Spleen (tissue), 13 donors: ENCODE data around the gene GP5. TPM values are rescaled to one million over a fixed set of nuclear protein-coding genes. Genes with fewer than 3 reads are reported as not detected.
A peak's percentile ranks its signal among the peaks of the same experiment; 100 is the strongest.

Source experiments
- DNase-seq: peaks from one replicate; pipeline ENCODE4 v3.0.0-alpha.2; 2020
- H3K27ac ChIP-seq, 8 donors: fragments of 200-600 bp; sonication (generic) in 7 of 8; 1 replicate in 4 of 8; 2 replicates in 4 of 8; pipeline versions ENCODE4 v1.5.0 to v1.8.0; 2016 to 2021; ENCODE audit warnings: inconsistent platforms in 4 of 8, mild to moderate bottlenecking in 4 of 8, moderate library complexity in 1 of 8
- H3K27me3 ChIP-seq, 7 donors: fragments of 200-600 bp; sonication (generic) in 6 of 7; replicated peaks in 1 of 7; 1 replicate in 4 of 7; 2 replicates in 3 of 7; pipeline versions ENCODE4 v1.5.0 to v1.8.0; 2016 to 2021; ENCODE audit warnings: inconsistent platforms in 3 of 7, mild to moderate bottlenecking in 1 of 7
- H3K36me3 ChIP-seq, 6 donors: fragments of 200-600 bp; sonication (generic) in 5 of 6; 1 replicate in 4 of 6; 2 replicates in 2 of 6; pipeline versions ENCODE4 v1.5.0 to v1.8.0; 2016 to 2021; ENCODE audit warnings: inconsistent platforms in 2 of 6
- H3K4me1 ChIP-seq, 6 donors: fragments of 200-600 bp; sonication (generic) in 5 of 6; 1 replicate in 3 of 6; 2 replicates in 3 of 6; pipeline versions ENCODE4 v1.5.0 to v1.8.0; 2016 to 2021; ENCODE audit warnings: inconsistent platforms in 3 of 6
- H3K4me3 ChIP-seq, 8 donors: fragments of 200-600 bp; sonication (generic) in 7 of 8; 1 replicate in 4 of 8; 2 replicates in 4 of 8; pipeline versions ENCODE4 v1.5.0 to v1.8.0; 2016 to 2021; ENCODE audit warnings: inconsistent platforms in 4 of 8, mild to moderate bottlenecking in 4 of 8, moderate library complexity in 2 of 8
- H3K9me3 ChIP-seq, 8 donors: fragments of 200-600 bp; sonication (generic) in 7 of 8; 1 replicate in 4 of 8; 2 replicates in 4 of 8; pipeline versions ENCODE4 v1.5.0 to v1.8.0; 2016 to 2021; ENCODE audit warnings: inconsistent platforms in 4 of 8
- POLR2A ChIP-seq, 3 donors: fragments of 450-650 bp; IDR thresholded peaks; one replicate each; pipeline ENCODE4 v1.5.1; 2017; ENCODE audit warnings: antibody characterized with exemption in 3 of 3, mild to moderate bottlenecking in 1 of 3
- POLR2AphosphoS5 ChIP-seq, 3 donors: sonication (generic); formaldehyde crosslinking; IDR thresholded peaks; one replicate each; pipeline ENCODE4 v1.5.1; 2017; ENCODE audit warnings: antibody characterized with exemption in 3 of 3
- WGBS, 5 donors: extraction: QIAGEN DNeasy Blood & Tissue Kit in 3 of 5; methylation state at CpG; one replicate each; pipeline versions ENCODE4 v1.1.5 to v1.1.7; 2013 to 2018; 5-methylcytosine and 5-hydroxymethylcytosine counted together
- intact Hi-C: fragments of 100-400 bp; cut with DNase I; formaldehyde crosslinking; loops from one replicate; pipeline ENCODE4 v1.15.0; 2023; ENCODE audit warnings: low total_unique reads
- long read RNA-seq, 2 donors: transcript quantifications; one replicate each; lab custom pipeline, GENCODE V29; 2026
- polyA plus RNA-seq, 3 donors: library from polyadenylated mRNA; stranded (reverse); fragments of 200-250 nt; gene quantifications; one replicate each; pipeline ENCODE4 v1.2.1, GENCODE V29; 2013
- total RNA-seq, 7 donors: library from RNA; depleted of rRNA in 3 of 7; stranded (reverse); fragments of >200 nt in 3 of 7; fragmentation: NEBNext Ultra II Directional in 4 of 7; extraction: Animal tissue kit (Norgen Biotek cat#: 25700) in 4 of 7; gene quantifications; one replicate each; pipeline versions ENCODE4 v1.1.0 to v1.2.1, GENCODE V29; 2016 to 2021
- TF ChIP-seq, protein P1 (sequence below), 11 experiments: fragments of 200-600 bp in 7 of 11; fragments of 450-650 bp in 4 of 11; sonication (generic) in 4 of 11; IDR thresholded peaks in 8 of 11; conservative IDR thresholded peaks in 3 of 11; 1 replicate in 7 of 11; 2 replicates in 4 of 11; pipeline versions ENCODE4 v1.4.0 to v1.8.0; 2016 to 2021; ENCODE audit warnings: antibody characterized with exemption in 11 of 11, inconsistent platforms in 4 of 11, mild to moderate bottlenecking in 1 of 11
- donor health status: healthy with polysubstance abuse.
- donor health status: DM: no; HTN: no; CAD: no; lungs with moderate emphysema.
- donor health status: DM: no; HTN: no; CAD: no.
- donor health status: Bipolar disorder and iron deficiency.
- donor health status: healthy.
- donor health status: DM: no; HTN: no; CAD: no.
- donor health status: DM: yes; HTN: yes; CAD: no.

The GP5 gene, protein sequence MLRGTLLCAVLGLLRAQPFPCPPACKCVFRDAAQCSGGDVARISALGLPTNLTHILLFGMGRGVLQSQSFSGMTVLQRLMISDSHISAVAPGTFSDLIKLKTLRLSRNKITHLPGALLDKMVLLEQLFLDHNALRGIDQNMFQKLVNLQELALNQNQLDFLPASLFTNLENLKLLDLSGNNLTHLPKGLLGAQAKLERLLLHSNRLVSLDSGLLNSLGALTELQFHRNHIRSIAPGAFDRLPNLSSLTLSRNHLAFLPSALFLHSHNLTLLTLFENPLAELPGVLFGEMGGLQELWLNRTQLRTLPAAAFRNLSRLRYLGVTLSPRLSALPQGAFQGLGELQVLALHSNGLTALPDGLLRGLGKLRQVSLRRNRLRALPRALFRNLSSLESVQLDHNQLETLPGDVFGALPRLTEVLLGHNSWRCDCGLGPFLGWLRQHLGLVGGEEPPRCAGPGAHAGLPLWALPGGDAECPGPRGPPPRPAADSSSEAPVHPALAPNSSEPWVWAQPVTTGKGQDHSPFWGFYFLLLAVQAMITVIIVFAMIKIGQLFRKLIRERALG
- total RNA-seq (1 to 10 TPM in 3 of 7 donors, under 1 TPM in 4; 0.51 to 1.8 (median 0.79) TPM), polyA plus RNA-seq (under 1 TPM; 0.15 to 0.27 (median 0.16) TPM)
- long read RNA-seq, donor 1, partial matches to known transcripts: 0 of 1 reads
- long read RNA-seq, donor 1, other reads (novel, unspliced or antisense): 0 of 1 reads
- long read RNA-seq, donor 2, partial matches to known transcripts: 0 of 2 reads
- long read RNA-seq, donor 2, other reads (novel, unspliced or antisense): 0 of 2 reads

DNA sequence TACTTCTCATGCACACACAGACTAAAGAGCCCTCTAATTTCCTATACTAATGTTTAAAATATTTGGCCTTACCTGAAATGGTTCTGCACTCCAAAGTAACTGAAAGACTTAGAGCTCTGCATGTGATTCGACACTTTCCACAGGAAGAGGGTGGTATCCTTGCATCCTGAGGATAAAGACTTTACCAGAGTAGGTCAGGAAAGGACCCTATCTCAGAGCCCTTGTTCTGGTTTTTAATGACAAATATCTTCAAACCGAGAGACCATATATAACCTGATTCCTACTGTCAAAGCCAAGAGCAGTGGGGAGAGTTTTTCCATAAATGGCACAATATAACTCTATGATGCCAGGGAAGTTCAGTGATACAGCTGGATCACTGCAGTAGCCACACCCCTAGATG, at the start of gene GP5:
GP5 (minus strand) TSS at position 101 of the 400 bp plus-strand sequence. CDS start 984 bp downstream, outside the sequence.
- H3K4me3 ChIP-seq: peak within 1 kb of the TSS; percentile 24 to 68 (median 31)
- TF ChIP-seq POLR2A (IDR thresholded peaks at IDR 0.05): no peak
- no peak for TF ChIP-seq POLR2AphosphoS5 (IDR thresholded peaks at IDR 0.05)
- TF ChIP-seq, protein P1, sequence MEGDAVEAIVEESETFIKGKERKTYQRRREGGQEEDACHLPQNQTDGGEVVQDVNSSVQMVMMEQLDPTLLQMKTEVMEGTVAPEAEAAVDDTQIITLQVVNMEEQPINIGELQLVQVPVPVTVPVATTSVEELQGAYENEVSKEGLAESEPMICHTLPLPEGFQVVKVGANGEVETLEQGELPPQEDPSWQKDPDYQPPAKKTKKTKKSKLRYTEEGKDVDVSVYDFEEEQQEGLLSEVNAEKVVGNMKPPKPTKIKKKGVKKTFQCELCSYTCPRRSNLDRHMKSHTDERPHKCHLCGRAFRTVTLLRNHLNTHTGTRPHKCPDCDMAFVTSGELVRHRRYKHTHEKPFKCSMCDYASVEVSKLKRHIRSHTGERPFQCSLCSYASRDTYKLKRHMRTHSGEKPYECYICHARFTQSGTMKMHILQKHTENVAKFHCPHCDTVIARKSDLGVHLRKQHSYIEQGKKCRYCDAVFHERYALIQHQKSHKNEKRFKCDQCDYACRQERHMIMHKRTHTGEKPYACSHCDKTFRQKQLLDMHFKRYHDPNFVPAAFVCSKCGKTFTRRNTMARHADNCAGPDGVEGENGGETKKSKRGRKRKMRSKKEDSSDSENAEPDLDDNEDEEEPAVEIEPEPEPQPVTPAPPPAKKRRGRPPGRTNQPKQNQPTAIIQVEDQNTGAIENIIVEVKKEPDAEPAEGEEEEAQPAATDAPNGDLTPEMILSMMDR (IDR thresholded peaks at IDR 0.05 in 8 of 11, conservative IDR thresholded peaks at IDR 0.05 in 3 of 11): no peak
- no peaks in the 10 kb centered on the region for H3K36me3 ChIP-seq
- peaks cover 15 to 48% (median 33%) of the 10 kb centered on the region in 6 donors for H3K4me1 ChIP-seq
- WGBS, 5 donors: 13 to 38% (median 23%) methylated on average over 2 of the region's 2 CpGs
- no peak for DNase-seq
- H3K27ac ChIP-seq: no peak within 1 kb of the TSS
- intact Hi-C loops: no loop called here
- H3K27me3 ChIP-seq: peaks cover 0 to 54% (median 23%) of the 10 kb centered on the region in 7 donors
- H3K9me3 ChIP-seq: no peaks in the 10 kb centered on the region

DNA sequence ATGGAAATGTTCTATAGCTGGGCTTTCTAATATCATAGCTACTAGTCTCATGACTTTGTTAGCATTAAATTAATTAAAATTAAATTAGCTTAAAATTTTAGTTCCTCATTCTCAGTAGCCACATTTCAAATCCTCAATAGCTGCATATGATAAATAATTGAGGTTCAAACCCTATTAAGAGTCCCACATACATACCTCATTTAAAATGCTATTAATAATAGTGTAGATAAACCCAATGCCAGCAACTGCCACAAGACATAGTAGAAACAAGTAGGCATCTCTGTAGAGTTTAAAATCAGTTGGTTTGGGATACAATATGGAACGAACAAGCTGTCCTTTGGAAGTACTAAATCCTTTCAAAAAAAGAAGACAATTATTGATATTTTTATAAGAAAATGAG, 48.6 kb upstream of the GP5 start:
- H3K4me3 ChIP-seq: no peak overlapping the region
- H3K4me1 ChIP-seq: no peaks in the 10 kb centered on the region
- 96 to 98% (median 98%) methylated on average over 1 of the region's 1 CpG for WGBS, 5 donors
- no peak overlapping the region for H3K27ac ChIP-seq
- no peaks in the 10 kb centered on the region for H3K9me3 ChIP-seq
- no peaks in the 10 kb centered on the region for H3K27me3 ChIP-seq
- intact Hi-C loops: no loop called here
- no peak for DNase-seq
- TF ChIP-seq POLR2AphosphoS5 (IDR thresholded peaks at IDR 0.05) (no peak), POLR2A (IDR thresholded peaks at IDR 0.05) (no peak)
- TF ChIP-seq, protein P1 (IDR thresholded peaks at IDR 0.05 in 8 of 11, conservative IDR thresholded peaks at IDR 0.05 in 3 of 11): no peak
- H3K36me3 ChIP-seq: peaks cover 0 to 98% (median 64%) of the 10 kb centered on the region in 6 donors

DNA sequence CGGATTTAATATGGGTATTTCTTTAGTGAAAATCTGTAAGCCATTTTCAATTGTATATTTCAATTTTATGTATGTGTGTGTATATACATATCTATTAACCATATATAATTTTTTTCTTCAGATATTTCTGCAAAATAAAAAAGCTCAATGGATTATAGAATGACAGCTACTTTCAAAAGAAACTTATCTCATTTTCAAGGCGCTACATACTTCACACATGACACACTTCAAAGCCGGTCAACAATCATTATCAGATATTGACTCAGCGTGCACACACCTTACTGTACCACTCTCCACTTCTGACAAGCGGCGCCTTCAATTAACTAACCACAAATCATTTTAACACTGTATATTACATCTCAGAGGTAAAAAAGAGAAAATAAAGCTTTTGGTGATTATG, 48.1 kb upstream of the GP5 start:
- no peaks in the 10 kb centered on the region for H3K27me3 ChIP-seq
- no peak for TF ChIP-seq POLR2A (IDR thresholded peaks at IDR 0.05)
- TF ChIP-seq POLR2AphosphoS5 (IDR thresholded peaks at IDR 0.05): no peak
- no peaks in the 10 kb centered on the region for H3K9me3 ChIP-seq
- DNase-seq: no peak
- intact Hi-C loops: no loop called here
- 82 to 93% (median 89%) methylated on average over 6 of the region's 6 CpGs for WGBS, 5 donors
- no peak overlapping the region for H3K4me3 ChIP-seq
- H3K36me3 ChIP-seq: peaks cover 0 to 98% (median 65%) of the 10 kb centered on the region in 6 donors
- no peaks in the 10 kb centered on the region for H3K4me1 ChIP-seq
- H3K27ac ChIP-seq: no peak overlapping the region

DNA sequence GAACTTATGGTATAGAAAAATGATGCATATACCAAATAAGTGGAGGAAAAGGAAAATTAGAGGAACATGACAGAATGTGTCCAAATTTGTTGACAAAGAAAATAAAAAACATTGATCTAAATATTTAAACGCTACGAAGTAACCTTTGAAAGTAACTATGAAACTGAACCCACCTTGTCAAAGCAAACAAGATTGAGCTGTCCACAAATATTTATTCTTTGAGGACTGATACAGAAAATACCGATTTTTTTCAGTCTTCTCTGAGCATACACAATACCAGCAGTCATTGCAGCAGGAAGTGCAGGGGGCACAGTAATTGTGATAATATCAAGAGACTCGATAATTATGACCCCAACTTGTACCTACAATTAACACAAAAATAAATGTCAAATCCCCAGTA, 47.7 kb upstream of the GP5 start:
- Histone ChIP-seq H3K27ac (no peak overlapping the region), H3K27me3 (no peaks in the 10 kb centered on the region), H3K9me3 (no peaks in the 10 kb centered on the region), H3K36me3 (peaks cover 0 to 98% (median 63%) of the 10 kb centered on the region in 6 donors), H3K4me3 (no peak overlapping the region), H3K4me1 (no peaks in the 10 kb centered on the region)
- WGBS, 5 donors: 89 to 94% (median 92%) methylated on average over 4 of the region's 4 CpGs
- TF ChIP-seq, protein P1 (IDR thresholded peaks at IDR 0.05 in 8 of 11, conservative IDR thresholded peaks at IDR 0.05 in 3 of 11): no peak
- no peak for TF ChIP-seq POLR2AphosphoS5 (IDR thresholded peaks at IDR 0.05)
- TF ChIP-seq POLR2A (IDR thresholded peaks at IDR 0.05): no peak
- DNase-seq: no peak
- intact Hi-C loops: no loop called here
